A549 treated with GW870086 at 1 μM for 4 hours (cell line): ENCODE measurements around the gene HLX. TPM values are rescaled to one million over a fixed set of nuclear protein-coding genes. Genes with fewer than 3 reads are reported as not detected.

Experiments
- total RNA-seq: library from RNA; stranded (reverse); fragments of 200-300 nt; extraction: Qiagen RNA extraction; gene quantifications from 5 replicates; pipeline ENCODE4 v1.2.3, GENCODE V29; 2022; ENCODE audit warnings: low read depth

The HLX gene, protein sequence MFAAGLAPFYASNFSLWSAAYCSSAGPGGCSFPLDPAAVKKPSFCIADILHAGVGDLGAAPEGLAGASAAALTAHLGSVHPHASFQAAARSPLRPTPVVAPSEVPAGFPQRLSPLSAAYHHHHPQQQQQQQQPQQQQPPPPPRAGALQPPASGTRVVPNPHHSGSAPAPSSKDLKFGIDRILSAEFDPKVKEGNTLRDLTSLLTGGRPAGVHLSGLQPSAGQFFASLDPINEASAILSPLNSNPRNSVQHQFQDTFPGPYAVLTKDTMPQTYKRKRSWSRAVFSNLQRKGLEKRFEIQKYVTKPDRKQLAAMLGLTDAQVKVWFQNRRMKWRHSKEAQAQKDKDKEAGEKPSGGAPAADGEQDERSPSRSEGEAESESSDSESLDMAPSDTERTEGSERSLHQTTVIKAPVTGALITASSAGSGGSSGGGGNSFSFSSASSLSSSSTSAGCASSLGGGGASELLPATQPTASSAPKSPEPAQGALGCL
- total RNA-seq = 3.1 to 5.5 TPM (median 3.8 TPM) in 5 replicates

GRCh38 chr1:220879076-220879508 lies at the start of gene HLX:
HLX (plus strand) TSS chr1:220879443; CDS start chr1:220879858, 415 bp downstream.

Other genes starting within 250 kb of the HLX start
- 4.5 to 6.4 TPM (median 5.8 TPM) in 5 replicates for gene C1orf115, start 189.1 kb upstream of the HLX start, total RNA-seq
- 9.6 to 11.8 TPM (median 10.2 TPM) in 5 replicates for gene MTARC2, start 131.1 kb upstream of the HLX start, total RNA-seq
- 7.9 to 9.4 TPM (median 8.5 TPM) in 5 replicates for gene MTARC1, start 92.5 kb upstream of the HLX start, total RNA-seq